ENCODE measurements around the gene UGT1A5. TPM values are rescaled to one million over a fixed set of nuclear protein-coding genes. Genes with fewer than 3 reads are reported as not detected.
A peak's percentile ranks its signal among the peaks of the same experiment; 100 is the strongest.

Gene UGT1A5
- total RNA-seq, 1 donor = not detected

GRCh38 chr2:233795735-233796171 lies 83.0 kb downstream of the UGT1A5 start:
- no peak overlapping the region for H3K4me2 ChIP-seq (ENCODE audit: insufficient read depth, low read length)
- H3K79me2 ChIP-seq (ENCODE audit: insufficient read depth, low read length) = no peaks in the 10 kb centered on the region
- H3K27ac ChIP-seq (ENCODE audit: low read depth, low read length) = no peak overlapping the region
- DNase-seq (ENCODE audit: insufficient read length, low spot score, missing footprints) = peak; percentile 32
- H4K20me1 ChIP-seq (ENCODE audit: insufficient read depth, low read length) = no peaks in the 10 kb centered on the region
- no peak overlapping the region for H3K4me3 ChIP-seq (ENCODE audit: insufficient read depth, low read length)
- no peak overlapping the region for H2AFZ ChIP-seq (ENCODE audit: low read length)
- no peaks in the 10 kb centered on the region for H3K27me3 ChIP-seq (ENCODE audit: insufficient read depth, low read length)
- TF ChIP-seq, protein P1, sequence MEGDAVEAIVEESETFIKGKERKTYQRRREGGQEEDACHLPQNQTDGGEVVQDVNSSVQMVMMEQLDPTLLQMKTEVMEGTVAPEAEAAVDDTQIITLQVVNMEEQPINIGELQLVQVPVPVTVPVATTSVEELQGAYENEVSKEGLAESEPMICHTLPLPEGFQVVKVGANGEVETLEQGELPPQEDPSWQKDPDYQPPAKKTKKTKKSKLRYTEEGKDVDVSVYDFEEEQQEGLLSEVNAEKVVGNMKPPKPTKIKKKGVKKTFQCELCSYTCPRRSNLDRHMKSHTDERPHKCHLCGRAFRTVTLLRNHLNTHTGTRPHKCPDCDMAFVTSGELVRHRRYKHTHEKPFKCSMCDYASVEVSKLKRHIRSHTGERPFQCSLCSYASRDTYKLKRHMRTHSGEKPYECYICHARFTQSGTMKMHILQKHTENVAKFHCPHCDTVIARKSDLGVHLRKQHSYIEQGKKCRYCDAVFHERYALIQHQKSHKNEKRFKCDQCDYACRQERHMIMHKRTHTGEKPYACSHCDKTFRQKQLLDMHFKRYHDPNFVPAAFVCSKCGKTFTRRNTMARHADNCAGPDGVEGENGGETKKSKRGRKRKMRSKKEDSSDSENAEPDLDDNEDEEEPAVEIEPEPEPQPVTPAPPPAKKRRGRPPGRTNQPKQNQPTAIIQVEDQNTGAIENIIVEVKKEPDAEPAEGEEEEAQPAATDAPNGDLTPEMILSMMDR (IDR thresholded peaks at IDR 0.05; ENCODE audit: extremely low read depth, low read depth, low read length) = no peak
- no peaks in the 10 kb centered on the region for H3K4me1 ChIP-seq (ENCODE audit: insufficient read depth, low read length)
- no peaks in the 10 kb centered on the region for H3K9me3 ChIP-seq (ENCODE audit: low read depth, low read length)
- no peaks in the 10 kb centered on the region for H3K36me3 ChIP-seq (ENCODE audit: insufficient read depth, low read length)

DNA sequence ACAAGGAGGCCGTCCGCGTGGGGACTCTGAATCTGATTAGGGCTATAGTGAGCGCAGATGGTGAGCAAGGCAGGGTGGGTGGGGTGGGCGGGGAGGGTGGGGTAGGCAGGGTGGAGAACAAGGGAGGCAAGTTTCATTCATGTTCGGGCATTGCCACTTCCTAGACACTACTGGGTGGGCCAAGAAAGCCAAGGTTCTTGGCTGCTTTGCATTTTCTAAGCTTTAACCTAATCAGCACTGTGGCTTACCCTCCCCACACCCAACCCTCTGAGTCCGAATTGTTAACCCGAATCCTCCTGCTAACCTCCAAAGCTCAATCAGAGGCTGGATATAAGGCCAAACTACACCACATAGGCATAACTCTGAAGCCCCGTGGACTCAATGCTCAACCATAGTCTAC lies 83.5 kb downstream of the UGT1A5 start:
- TF ChIP-seq, protein P1 (IDR thresholded peaks at IDR 0.05; ENCODE audit: extremely low read depth, low read depth, low read length) = no peak
- H3K4me3 ChIP-seq (ENCODE audit: insufficient read depth, low read length) = no peak overlapping the region
- H3K79me2 ChIP-seq (ENCODE audit: insufficient read depth, low read length) = no peaks in the 10 kb centered on the region
- H3K4me2 ChIP-seq (ENCODE audit: insufficient read depth, low read length) = no peak overlapping the region
- no peak overlapping the region for H2AFZ ChIP-seq (ENCODE audit: low read length)
- H4K20me1 ChIP-seq (ENCODE audit: insufficient read depth, low read length) = no peaks in the 10 kb centered on the region
- H3K27ac ChIP-seq (ENCODE audit: low read depth, low read length) = no peak overlapping the region
- no peaks in the 10 kb centered on the region for H3K27me3 ChIP-seq (ENCODE audit: insufficient read depth, low read length)
- DNase-seq (ENCODE audit: insufficient read length, low spot score, missing footprints) = peak; percentile 29
- no peaks in the 10 kb centered on the region for H3K9me3 ChIP-seq (ENCODE audit: low read depth, low read length)
- H3K4me1 ChIP-seq (ENCODE audit: insufficient read depth, low read length) = no peaks in the 10 kb centered on the region
- no peaks in the 10 kb centered on the region for H3K36me3 ChIP-seq (ENCODE audit: insufficient read depth, low read length)

GRCh38 chr2:233798335-233799086 lies 85.8 kb downstream of the UGT1A5 start:
- Histone ChIP-seq H3K27ac (ENCODE audit: low read depth, low read length) (no peak overlapping the region), H3K4me3 (ENCODE audit: insufficient read depth, low read length) (no peak overlapping the region), H3K36me3 (ENCODE audit: insufficient read depth, low read length) (no peaks in the 10 kb centered on the region), H3K79me2 (ENCODE audit: insufficient read depth, low read length) (no peaks in the 10 kb centered on the region), H3K9me3 (ENCODE audit: low read depth, low read length) (no peaks in the 10 kb centered on the region), H3K27me3 (ENCODE audit: insufficient read depth, low read length) (peaks cover 5% of the 10 kb centered on the region), H2AFZ (ENCODE audit: low read length) (no peak overlapping the region), H3K4me2 (ENCODE audit: insufficient read depth, low read length) (no peak overlapping the region), H4K20me1 (ENCODE audit: insufficient read depth, low read length) (no peaks in the 10 kb centered on the region), H3K4me1 (ENCODE audit: insufficient read depth, low read length) (no peaks in the 10 kb centered on the region)
- peak; percentile 49 for DNase-seq (ENCODE audit: insufficient read length, low spot score, missing footprints)
- TF ChIP-seq, protein P1 (IDR thresholded peaks at IDR 0.05; ENCODE audit: extremely low read depth, low read depth, low read length) = no peak

DNA sequence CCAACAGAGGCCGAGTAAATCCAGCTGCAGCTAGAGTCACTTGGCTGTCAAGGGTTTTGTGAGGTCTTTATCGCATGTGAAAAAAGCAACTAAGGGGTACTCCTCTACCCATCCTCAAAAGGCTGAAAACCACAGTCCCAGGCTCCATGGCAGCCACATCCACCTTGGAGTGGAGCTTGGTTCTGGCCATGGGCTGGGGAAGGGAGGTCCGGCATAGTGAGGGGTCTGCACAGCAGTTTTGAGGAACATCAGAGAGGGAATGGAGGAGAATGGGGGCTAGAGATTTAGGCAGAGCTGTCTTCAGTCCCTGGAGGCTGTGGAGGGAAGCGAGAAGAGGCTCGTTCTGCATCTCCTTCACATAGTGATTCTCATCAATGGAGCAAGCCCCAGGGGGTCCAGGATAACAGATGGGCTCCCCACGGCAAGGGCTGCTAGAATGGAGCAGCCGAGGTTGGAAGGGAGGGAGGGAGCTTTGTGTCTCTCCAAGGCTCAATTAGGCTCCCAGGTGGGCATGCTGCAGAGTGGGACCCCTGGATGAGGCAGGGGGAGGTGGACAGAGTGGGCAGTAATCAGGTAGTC lies 86.5 kb downstream of the UGT1A5 start:
- DNase-seq (ENCODE audit: insufficient read length, low spot score, missing footprints) = peak; percentile 14
- Histone ChIP-seq H3K79me2 (ENCODE audit: insufficient read depth, low read length) (no peaks in the 10 kb centered on the region), H3K4me2 (ENCODE audit: insufficient read depth, low read length) (no peak overlapping the region), H3K4me1 (ENCODE audit: insufficient read depth, low read length) (no peaks in the 10 kb centered on the region), H3K27ac (ENCODE audit: low read depth, low read length) (no peak overlapping the region), H3K27me3 (ENCODE audit: insufficient read depth, low read length) (peaks cover 5% of the 10 kb centered on the region), H3K4me3 (ENCODE audit: insufficient read depth, low read length) (no peak overlapping the region), H2AFZ (ENCODE audit: low read length) (no peak overlapping the region), H3K36me3 (ENCODE audit: insufficient read depth, low read length) (no peaks in the 10 kb centered on the region), H4K20me1 (ENCODE audit: insufficient read depth, low read length) (no peaks in the 10 kb centered on the region), H3K9me3 (ENCODE audit: low read depth, low read length) (no peaks in the 10 kb centered on the region)
- TF ChIP-seq, protein P1 (IDR thresholded peaks at IDR 0.05; ENCODE audit: extremely low read depth, low read depth, low read length) = no peak
